Measurements from ENCODE around the gene EFCAB8.

Gene EFCAB8

GRCh38 chr20:32847964-32848363 is 10.8 kb upstream of the EFCAB8 start:
- H3K79me1 ChIP-seq (replicated peaks; ENCODE audit: low read length, poor library complexity, severe bottlenecking): peaks cover 26% of the 10 kb centered on the region
- no peak overlapping the region for H3K18ac ChIP-seq (ENCODE audit: low read depth in 1 of 2, low read length in 2 of 2)
- H3K27me3 ChIP-seq (ENCODE audit: control insufficient read depth in 1 of 2, insufficient read depth in 1 of 2, low read length in 2 of 2): no peaks in the 10 kb centered on the region
- no peak overlapping the region for H3K4me2 ChIP-seq (ENCODE audit: low read length, poor library complexity, severe bottlenecking)
- no peak for DNase-seq
- H2AFZ ChIP-seq (ENCODE audit: low read depth, low read length): no peak overlapping the region
- H4K8ac ChIP-seq (ENCODE audit: low read length): no peak overlapping the region
- H2BK15ac ChIP-seq (ENCODE audit: low read depth, poor library complexity, severe bottlenecking): no peak overlapping the region
- H3K4me3 ChIP-seq (ENCODE audit: insufficient read depth in 1 of 2, low read depth in 1 of 2, low read length in 2 of 2): no peak overlapping the region
- H3K36me3 ChIP-seq (ENCODE audit: control insufficient read depth in 1 of 2, insufficient read depth in 2 of 2, low read depth in 1 of 2, low read length in 2 of 2): peaks cover 19 to 82% of the 10 kb centered on the region in 2 experiments
- 87% methylated on average over 5 of the region's 5 CpGs for WGBS
- no peak overlapping the region for H3K23ac ChIP-seq (ENCODE audit: low read length in 2 of 2)
- no peaks in the 10 kb centered on the region for H3K9me3 ChIP-seq (ENCODE audit: control insufficient read depth, low read length)
- no peak overlapping the region for H3K27ac ChIP-seq (ENCODE audit: low read length, poor library complexity, severe bottlenecking)
- H2BK12ac ChIP-seq (ENCODE audit: low read length in 2 of 2): no peak overlapping the region
- H3K4me1 ChIP-seq (ENCODE audit: control insufficient read depth, insufficient read depth, low read depth, low read length): peaks cover 4% of the 10 kb centered on the region
- H2AK5ac ChIP-seq (ENCODE audit: low read length, severe bottlenecking): no peak overlapping the region
- H3K14ac ChIP-seq (ENCODE audit: low read length in 2 of 2): no peak overlapping the region
- no peak overlapping the region for H4K91ac ChIP-seq (ENCODE audit: low read length)
- H2BK120ac ChIP-seq (ENCODE audit: low read depth, low read length): no peak overlapping the region
- H3K4ac ChIP-seq (ENCODE audit: low read depth in 1 of 2, low read length in 2 of 2): no peak overlapping the region
- no peak overlapping the region for H2BK5ac ChIP-seq (ENCODE audit: low read depth, low read length, poor library complexity, severe bottlenecking)
- no peak overlapping the region for H3K9ac ChIP-seq (ENCODE audit: low read length)

GRCh38 chr20:32848846-32849245 is 9.9 kb upstream of the EFCAB8 start:
- Histone ChIP-seq H3K4me2 (ENCODE audit: low read length, poor library complexity, severe bottlenecking) (no peak overlapping the region), H4K91ac (ENCODE audit: low read length) (no peak overlapping the region), H2AFZ (ENCODE audit: low read depth, low read length) (no peak overlapping the region), H3K4me1 (ENCODE audit: control insufficient read depth, insufficient read depth, low read depth, low read length) (peaks cover 4% of the 10 kb centered on the region), H2BK15ac (ENCODE audit: low read depth, poor library complexity, severe bottlenecking) (no peak overlapping the region), H3K4ac (ENCODE audit: low read depth in 1 of 2, low read length in 2 of 2) (no peak overlapping the region), H4K8ac (ENCODE audit: low read length) (no peak overlapping the region), H3K27ac (ENCODE audit: low read length, poor library complexity, severe bottlenecking) (no peak overlapping the region), H2AK5ac (ENCODE audit: low read length, severe bottlenecking) (no peak overlapping the region), H2BK12ac (ENCODE audit: low read length in 2 of 2) (no peak overlapping the region), H3K36me3 (ENCODE audit: control insufficient read depth in 1 of 2, insufficient read depth in 2 of 2, low read depth in 1 of 2, low read length in 2 of 2) (peaks cover 21 to 80% of the 10 kb centered on the region in 2 experiments), H2BK5ac (ENCODE audit: low read depth, low read length, poor library complexity, severe bottlenecking) (no peak overlapping the region), H3K27me3 (ENCODE audit: control insufficient read depth in 1 of 2, insufficient read depth in 1 of 2, low read length in 2 of 2) (no peaks in the 10 kb centered on the region), H3K14ac (ENCODE audit: low read length in 2 of 2) (no peak overlapping the region), H3K18ac (ENCODE audit: low read depth in 1 of 2, low read length in 2 of 2) (no peak overlapping the region), H3K79me1 (replicated peaks; ENCODE audit: low read length, poor library complexity, severe bottlenecking) (peaks cover 28% of the 10 kb centered on the region), H3K4me3 (ENCODE audit: insufficient read depth in 1 of 2, low read depth in 1 of 2, low read length in 2 of 2) (no peak overlapping the region), H2BK120ac (ENCODE audit: low read depth, low read length) (no peak overlapping the region), H3K23ac (ENCODE audit: low read length in 2 of 2) (no peak overlapping the region), H3K9me3 (ENCODE audit: control insufficient read depth, low read length) (no peaks in the 10 kb centered on the region), H3K9ac (ENCODE audit: low read length) (no peak overlapping the region)
- 93% methylated on average over 6 of the region's 6 CpGs for WGBS
- no peak for DNase-seq

GRCh38 chr20:32849577-32849976 is 9.1 kb upstream of the EFCAB8 start:
- DNase-seq: no peak
- Histone ChIP-seq H2BK12ac (ENCODE audit: low read length in 2 of 2) (no peak overlapping the region), H4K8ac (ENCODE audit: low read length) (no peak overlapping the region), H3K27ac (ENCODE audit: low read length, poor library complexity, severe bottlenecking) (no peak overlapping the region), H2BK5ac (ENCODE audit: low read depth, low read length, poor library complexity, severe bottlenecking) (no peak overlapping the region), H2AFZ (ENCODE audit: low read depth, low read length) (no peak overlapping the region), H3K23ac (ENCODE audit: low read length in 2 of 2) (no peak overlapping the region), H3K4me1 (ENCODE audit: control insufficient read depth, insufficient read depth, low read depth, low read length) (peaks cover 4% of the 10 kb centered on the region), H3K9me3 (ENCODE audit: control insufficient read depth, low read length) (no peaks in the 10 kb centered on the region), H2BK120ac (ENCODE audit: low read depth, low read length) (no peak overlapping the region), H3K79me1 (replicated peaks; ENCODE audit: low read length, poor library complexity, severe bottlenecking) (peaks cover 31% of the 10 kb centered on the region), H4K91ac (ENCODE audit: low read length) (no peak overlapping the region), H3K9ac (ENCODE audit: low read length) (no peak overlapping the region), H3K4me2 (ENCODE audit: low read length, poor library complexity, severe bottlenecking) (no peak overlapping the region), H2BK15ac (ENCODE audit: low read depth, poor library complexity, severe bottlenecking) (no peak overlapping the region), H3K4me3 (ENCODE audit: insufficient read depth in 1 of 2, low read depth in 1 of 2, low read length in 2 of 2) (no peak overlapping the region), H3K36me3 (ENCODE audit: control insufficient read depth in 1 of 2, insufficient read depth in 2 of 2, low read depth in 1 of 2, low read length in 2 of 2) (peaks cover 19 to 84% of the 10 kb centered on the region in 2 experiments), H2AK5ac (ENCODE audit: low read length, severe bottlenecking) (no peak overlapping the region), H3K14ac (ENCODE audit: low read length in 2 of 2) (no peak overlapping the region), H3K18ac (ENCODE audit: low read depth in 1 of 2, low read length in 2 of 2) (no peak overlapping the region), H3K27me3 (ENCODE audit: control insufficient read depth in 1 of 2, insufficient read depth in 1 of 2, low read length in 2 of 2) (no peaks in the 10 kb centered on the region), H3K4ac (ENCODE audit: low read depth in 1 of 2, low read length in 2 of 2) (no peak overlapping the region)
- 97% methylated on average over 3 of the region's 6 CpGs for WGBS

- Histone ChIP-seq H3K36me3 (ENCODE audit: control insufficient read depth in 1 of 2, insufficient read depth in 2 of 2, low read depth in 1 of 2, low read length in 2 of 2) (peaks cover 18 to 61% of the 10 kb centered on the region in 2 experiments), H2AK5ac (ENCODE audit: low read length, severe bottlenecking) (no peak overlapping the region), H2AFZ (ENCODE audit: low read depth, low read length) (no peak overlapping the region), H3K18ac (ENCODE audit: low read depth in 1 of 2, low read length in 2 of 2) (no peak overlapping the region), H3K14ac (ENCODE audit: low read length in 2 of 2) (no peak overlapping the region), H3K79me1 (replicated peaks; ENCODE audit: low read length, poor library complexity, severe bottlenecking) (peaks cover 19% of the 10 kb centered on the region), H3K4me2 (ENCODE audit: low read length, poor library complexity, severe bottlenecking) (no peak overlapping the region), H4K91ac (ENCODE audit: low read length) (no peak overlapping the region), H2BK15ac (ENCODE audit: low read depth, poor library complexity, severe bottlenecking) (no peak overlapping the region), H3K9ac (ENCODE audit: low read length) (no peak overlapping the region), H3K27me3 (ENCODE audit: control insufficient read depth in 1 of 2, insufficient read depth in 1 of 2, low read length in 2 of 2) (no peaks in the 10 kb centered on the region), H3K4me3 (ENCODE audit: insufficient read depth in 1 of 2, low read depth in 1 of 2, low read length in 2 of 2) (no peak overlapping the region), H2BK5ac (ENCODE audit: low read depth, low read length, poor library complexity, severe bottlenecking) (no peak overlapping the region), H3K9me3 (ENCODE audit: control insufficient read depth, low read length) (no peaks in the 10 kb centered on the region), H3K4ac (ENCODE audit: low read depth in 1 of 2, low read length in 2 of 2) (no peak overlapping the region), H2BK12ac (ENCODE audit: low read length in 2 of 2) (no peak overlapping the region), H3K4me1 (ENCODE audit: control insufficient read depth, insufficient read depth, low read depth, low read length) (no peaks in the 10 kb centered on the region), H3K27ac (ENCODE audit: low read length, poor library complexity, severe bottlenecking) (no peak overlapping the region), H3K23ac (ENCODE audit: low read length in 2 of 2) (no peak overlapping the region), H4K8ac (ENCODE audit: low read length) (no peak overlapping the region), H2BK120ac (ENCODE audit: low read depth, low read length) (no peak overlapping the region)
- DNase-seq: no peak
- WGBS: 95% methylated on average over 7 of the region's 7 CpGs
Observed at GRCh38 chr20:32855387-32855786, 3.3 kb upstream of the EFCAB8 start.
